DMS 273 (cell line): ENCODE data around the gene RNF130.
A peak's percentile ranks its signal among the peaks of the same experiment; 100 is the strongest.

ENCODE experiments used
- DNase-seq: peaks from one replicate; lab custom pipeline; 2025; ENCODE audit not compliant: unreplicated experiment; lab: John Stamatoyannopoulos, UW

Gene RNF130

DNA sequence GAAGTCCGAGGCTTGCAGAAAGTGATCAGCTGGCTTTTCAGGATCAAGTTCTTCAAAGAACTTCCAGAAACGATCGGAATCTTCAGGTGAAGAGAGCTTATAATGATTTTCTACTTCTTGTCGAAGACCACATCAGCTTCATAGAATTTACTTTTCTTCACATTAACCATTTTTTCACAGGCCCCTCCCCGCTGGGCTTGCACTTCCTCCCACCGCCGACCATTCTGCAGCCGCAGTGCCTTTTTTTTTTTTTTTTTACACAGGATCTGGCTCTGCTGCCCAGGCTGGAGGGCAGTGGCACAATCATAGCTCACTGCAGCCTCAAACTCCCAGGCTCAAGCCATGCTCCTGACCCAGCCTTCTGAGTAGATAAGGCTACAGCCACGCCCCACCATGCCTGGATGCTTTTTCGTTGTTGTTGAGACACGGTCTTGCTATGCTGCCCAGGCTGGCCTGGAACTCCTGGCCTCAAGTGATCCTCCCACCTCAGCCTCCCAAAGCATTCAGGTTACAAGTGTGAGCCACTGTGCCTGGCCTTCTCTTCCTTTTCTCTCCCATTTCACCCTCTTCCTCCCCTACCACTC lies 15.3 kb upstream of the RNF130 start:
- DNase-seq = no peak

- DNase-seq = no peak
Observed at GRCh38 chr5:180085837-180086236, 14.3 kb upstream of the RNF130 start.

GRCh38 chr5:180084638-180085561 lies 13.3 kb upstream of the RNF130 start:
- DNase-seq = no peak

DNA sequence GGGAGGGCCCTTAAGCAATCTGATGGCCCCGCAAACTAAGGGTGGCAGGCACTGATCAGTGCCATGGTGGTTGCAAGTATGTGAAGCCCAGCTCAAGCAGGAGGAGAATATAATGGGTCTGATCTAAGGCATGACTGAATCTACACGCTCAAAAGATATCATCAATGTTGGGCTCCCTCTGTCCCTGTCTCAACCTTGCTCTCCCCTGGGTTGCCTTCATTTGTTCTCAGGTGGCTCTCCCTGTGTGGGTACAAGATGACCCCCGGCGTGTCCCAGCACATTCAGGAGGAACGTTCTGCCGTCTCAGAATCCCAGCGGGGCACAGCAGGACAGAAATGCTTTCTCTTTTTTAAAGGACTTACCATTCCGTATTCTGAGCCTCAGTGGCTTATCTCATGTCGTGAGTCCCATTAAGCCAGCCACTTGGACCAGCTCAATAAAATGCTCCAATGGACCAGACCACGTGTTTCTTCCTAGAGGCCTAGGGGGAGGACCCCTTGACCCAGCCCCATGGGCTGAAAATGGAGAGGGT lies 12.0 kb upstream of the RNF130 start:
- DNase-seq = no peak

- no peak for DNase-seq
Observed at GRCh38 chr5:180082633-180083420, 11.3 kb upstream of the RNF130 start.

DNA sequence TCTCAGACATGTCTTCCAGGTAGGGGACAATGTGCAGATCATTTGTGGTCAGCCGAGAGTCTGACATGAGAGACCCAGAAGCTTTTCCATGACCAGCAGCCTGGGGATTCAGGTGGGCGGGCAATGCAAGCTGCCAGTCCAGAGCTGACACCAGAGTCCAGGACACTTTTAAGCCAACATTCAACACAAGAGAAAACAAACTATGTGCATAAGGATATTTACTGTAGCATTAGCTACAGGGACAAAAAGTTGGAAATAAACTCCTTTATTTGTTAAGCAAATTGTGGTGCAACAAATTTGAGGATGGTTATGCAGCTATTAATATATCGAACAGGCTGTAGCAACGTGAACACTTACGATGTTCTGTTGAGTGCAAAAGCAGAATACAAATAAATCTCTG lies 9.9 kb upstream of the RNF130 start:
- DNase-seq = no peak

GRCh38 chr5:180080486-180081280 lies 9.1 kb upstream of the RNF130 start:
- no peak for DNase-seq

- no peak for DNase-seq
Observed at GRCh38 chr5:180079702-180080466, 8.3 kb upstream of the RNF130 start.

DNA sequence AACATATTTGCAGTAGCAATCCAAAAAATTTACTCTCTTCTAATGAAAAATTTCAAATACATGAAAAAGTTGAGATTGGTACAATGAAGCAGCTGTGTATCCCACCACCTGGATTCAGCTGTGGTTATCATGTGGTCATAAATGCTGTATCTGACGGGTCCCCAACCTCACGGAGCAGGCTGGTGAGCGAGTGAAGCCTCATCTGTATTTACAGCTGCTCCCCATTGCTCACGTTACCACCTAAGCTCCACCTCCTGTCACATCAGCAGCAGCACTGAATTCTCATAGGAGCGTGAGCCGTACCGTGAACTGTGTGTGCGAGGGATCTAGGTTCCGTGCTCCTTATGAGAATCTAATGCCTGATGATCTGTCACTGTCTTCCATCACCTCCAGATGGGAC lies 6.8 kb upstream of the RNF130 start:
- no peak for DNase-seq

DNA sequence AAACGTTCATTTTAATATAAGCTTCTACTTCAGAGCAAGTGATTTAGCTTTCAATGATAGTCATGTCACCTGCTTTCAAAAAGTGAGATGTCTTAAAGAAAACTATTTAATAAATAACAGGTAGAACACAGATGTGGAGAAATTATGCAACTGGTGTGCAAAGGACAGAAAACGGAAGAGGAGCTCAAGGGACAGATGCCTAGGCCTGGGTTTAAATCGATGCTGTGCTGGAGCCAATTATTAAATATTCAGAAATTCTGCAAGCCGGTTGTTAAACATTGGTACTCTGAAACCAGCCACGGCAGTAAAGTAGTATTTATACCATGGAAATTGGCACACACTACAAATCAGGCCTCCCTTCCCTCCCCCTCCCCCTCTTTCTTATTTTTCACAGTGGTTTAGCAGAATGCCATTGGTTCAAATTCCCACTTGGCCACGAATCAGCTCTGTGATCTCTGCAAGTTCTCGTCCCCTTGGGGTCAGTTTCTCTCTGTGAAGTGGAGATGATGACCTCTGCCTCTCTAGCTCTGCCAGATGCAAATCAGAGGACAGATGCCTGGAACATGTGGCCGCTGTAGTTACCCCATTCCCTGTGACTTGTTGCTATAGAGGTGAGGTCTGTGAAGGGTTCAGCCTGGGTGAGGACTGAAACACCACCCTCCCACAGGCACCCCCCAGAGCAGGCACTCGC lies 6.2 kb upstream of the RNF130 start:
- no peak for DNase-seq

GRCh38 chr5:180075703-180076102 lies 4.1 kb upstream of the RNF130 start:
- DNase-seq = no peak

DNA sequence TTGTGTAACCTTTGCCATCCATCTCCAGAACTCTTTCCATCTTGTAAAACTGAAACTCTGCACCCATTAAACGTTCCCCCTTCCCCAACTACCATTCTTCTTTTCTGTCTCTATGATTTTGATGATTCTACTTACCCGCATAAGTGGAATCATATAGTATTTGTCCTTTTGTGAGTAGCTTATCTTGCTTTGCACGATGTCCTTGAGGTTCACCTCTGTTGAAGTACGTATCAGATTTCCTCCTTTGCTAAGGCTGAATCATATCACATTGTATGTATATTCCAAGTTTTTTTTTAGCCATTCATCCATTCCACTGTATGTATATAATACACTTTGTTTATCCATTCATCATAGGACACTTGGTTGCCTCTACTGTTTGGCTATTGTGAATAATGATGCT lies 2.9 kb upstream of the RNF130 start:
- DNase-seq = no peak

- DNase-seq = no peak
Observed at GRCh38 chr5:180072556-180072955, 997 bp upstream of the RNF130 start.

DNA sequence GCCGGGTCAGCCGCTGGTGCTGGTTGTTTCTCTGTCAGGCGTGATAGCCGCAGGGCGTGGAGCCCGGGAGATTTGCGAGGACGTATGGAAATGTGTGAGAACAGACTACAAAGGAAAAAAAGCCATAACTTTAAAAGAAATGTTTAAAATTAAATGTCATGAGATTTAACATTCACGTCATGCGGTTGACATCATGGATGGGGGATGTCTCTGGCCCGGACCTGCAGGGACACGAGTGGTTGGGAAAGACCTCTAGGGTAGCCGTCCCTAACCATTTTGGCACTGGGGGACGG lies 643 bp upstream of the RNF130 start:
- no peak for DNase-seq

DNA sequence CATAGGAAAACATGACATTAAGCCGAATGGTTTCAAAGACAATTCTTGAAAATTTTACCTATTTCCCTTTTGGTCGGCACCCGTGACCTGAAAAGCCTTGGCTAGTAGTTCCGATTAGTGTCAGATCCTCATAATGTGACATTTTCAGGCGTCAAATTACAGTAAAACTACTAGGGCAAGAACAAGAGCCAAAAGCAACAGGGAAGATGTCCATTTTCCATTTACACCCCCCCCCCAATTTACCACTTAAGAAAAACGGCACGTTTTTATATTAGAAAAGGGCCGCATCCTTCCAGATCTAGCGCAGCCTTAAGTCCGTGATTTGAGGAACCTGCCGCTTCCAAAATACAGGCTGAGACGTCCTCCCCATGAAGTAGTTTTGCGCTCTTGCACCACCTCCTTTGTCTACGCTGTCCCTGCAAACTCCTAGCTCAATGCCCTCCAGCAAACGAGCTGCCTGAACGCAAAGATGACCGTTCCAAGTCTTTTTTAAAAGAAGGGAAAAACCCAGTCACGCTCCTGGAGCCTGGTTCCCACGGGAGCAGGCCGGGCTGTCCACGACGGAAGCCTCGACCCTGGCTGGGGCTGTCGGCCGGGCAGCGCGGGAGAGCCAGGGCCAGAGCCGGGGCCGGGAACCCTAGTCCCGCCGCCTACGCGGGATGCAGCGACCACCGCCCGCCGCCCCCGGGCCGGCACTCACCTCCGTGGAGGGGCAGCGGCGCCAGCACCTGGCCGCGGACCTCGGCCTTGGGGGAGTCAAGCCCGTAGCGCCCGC lies 616 bp downstream of the RNF130 start:
- peak; percentile 70 for DNase-seq

DNA sequence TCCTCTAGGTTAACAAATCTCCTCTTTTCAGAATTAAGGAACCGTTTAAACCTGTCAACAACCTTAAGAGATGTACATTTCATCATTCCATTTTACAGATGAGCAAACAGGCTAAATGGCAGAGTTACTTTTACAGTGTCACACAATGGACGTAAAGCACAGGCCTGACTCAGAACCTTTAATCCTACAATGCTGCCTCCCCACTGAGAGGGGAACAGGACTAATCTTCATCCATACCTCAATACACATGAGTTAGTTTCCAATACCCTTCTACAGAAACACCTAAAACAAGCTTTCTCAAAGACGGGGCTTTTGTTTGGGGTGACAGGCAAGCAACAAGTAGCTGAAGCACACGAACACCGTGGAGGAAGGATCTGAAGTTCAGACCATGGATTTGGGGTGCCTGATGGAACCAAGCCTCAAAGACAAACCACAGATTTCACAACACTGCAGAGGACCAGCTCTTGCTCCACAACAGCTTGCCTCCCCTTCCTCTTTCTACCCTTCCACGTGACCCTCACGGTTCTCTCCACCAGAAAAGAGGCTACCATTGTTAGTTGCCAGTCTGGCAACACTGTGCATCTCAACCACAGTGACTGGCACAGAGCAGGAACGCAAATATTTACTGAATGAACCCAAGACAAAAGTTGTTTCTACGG lies 1.8 kb downstream of the RNF130 start:
- DNase-seq = peak; percentile 26

GRCh38 chr5:180068519-180069090 lies 3.0 kb downstream of the RNF130 start:
- no peak for DNase-seq

DNA sequence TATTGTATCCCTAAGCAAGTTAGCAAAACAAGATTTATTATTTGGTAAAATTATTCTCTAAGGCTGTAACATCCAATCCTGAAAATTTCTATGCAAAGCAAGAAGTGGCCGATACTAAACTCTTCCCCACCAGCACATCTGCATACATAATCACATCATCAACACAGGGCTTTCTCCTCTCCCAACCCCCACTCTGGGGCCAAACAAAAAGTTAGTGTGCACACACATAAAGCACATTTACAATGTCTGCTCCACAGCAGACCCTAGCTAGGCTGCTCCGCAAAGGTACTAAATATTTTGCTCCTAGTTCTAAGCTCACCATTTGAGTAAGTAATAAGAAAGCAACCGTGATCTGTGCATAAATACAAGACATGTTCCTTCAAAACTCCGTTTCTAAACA lies 3.6 kb downstream of the RNF130 start:
- DNase-seq = no peak
